ENCODE measurements around the gene BAIAP2. TPM values are rescaled to one million over a fixed set of nuclear protein-coding genes. Genes with fewer than 3 reads are reported as not detected.

Gene BAIAP2
- total and polyA plus RNA-seq, 2 donors (not counting 1 experiment from before 2014, with no cell fraction given) = 1.3 to 12.0 TPM

DNA sequence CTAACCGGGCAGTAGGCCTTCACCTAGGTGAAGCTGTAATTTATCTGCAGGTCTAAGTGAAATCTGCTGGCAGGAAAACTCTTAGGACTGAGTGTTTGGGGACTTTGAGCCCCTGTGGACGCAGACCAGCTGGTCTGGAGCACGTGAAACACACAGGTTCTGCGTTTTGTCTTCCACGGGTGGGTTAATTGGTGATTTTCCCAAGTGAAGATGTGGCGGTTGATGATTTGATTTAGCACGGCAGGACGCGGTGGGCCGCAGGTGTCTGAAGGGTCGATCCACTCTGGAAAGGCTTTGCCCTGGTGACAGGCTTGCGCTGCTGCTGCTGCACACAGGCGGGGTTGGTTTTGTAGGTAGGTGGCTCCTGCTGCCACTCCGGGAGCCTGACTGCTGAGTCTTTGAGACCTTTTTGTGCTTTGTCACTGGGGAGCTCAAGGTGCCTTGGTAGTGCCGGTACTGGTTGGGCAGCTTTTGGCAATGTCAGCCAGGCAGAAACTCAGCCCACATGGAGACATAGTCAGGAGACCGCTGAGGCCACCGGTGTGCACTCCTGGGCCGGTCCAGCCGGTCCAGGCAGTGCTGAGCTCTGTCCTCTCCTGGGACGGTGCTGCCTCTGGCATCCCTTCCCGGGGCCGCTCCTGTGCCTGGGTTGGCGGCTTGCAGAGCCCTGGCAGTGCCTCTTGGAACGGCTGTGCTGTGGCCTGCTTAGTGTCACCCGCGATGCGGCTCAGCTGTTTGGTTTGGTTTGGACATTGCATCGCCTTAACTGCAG is 2.3 kb downstream of the BAIAP2 start:
- Histone ChIP-seq H3K36me3 (replicated peaks in 1 of 2; ENCODE audit: control extremely low read depth in 1 of 2, control insufficient read depth in 1 of 2, extremely low read depth in 1 of 2, insufficient read depth in 2 of 2, low read length in 1 of 2) (no peaks in the 10 kb centered on the region), H3K9me3 (ENCODE audit: control extremely low read depth in 1 of 3, control insufficient read depth in 2 of 3, insufficient read depth in 1 of 3, low read length in 2 of 3) (peaks cover 0 to 9% (median 0%) of the 10 kb centered on the region in 3 donors), H3K27ac (ENCODE audit: low read length in 2 of 2) (no peak overlapping the region), H3K9ac (ENCODE audit: low read length) (no peak overlapping the region), H3K27me3 (replicated peaks in 1 of 4; ENCODE audit: control extremely low read depth in 1 of 4, control insufficient read depth in 3 of 4, insufficient read depth in 4 of 4, low read length in 3 of 4) (peaks cover 0 to 55% (median 14%) of the 10 kb centered on the region in 4 experiments), H2AFZ (ENCODE audit: insufficient read depth, low read depth, low read length, poor library complexity, severe bottlenecking) (no peak overlapping the region), H3K4me3 (ENCODE audit: control extremely low read depth in 1 of 5, extremely low read depth in 1 of 5, insufficient read depth in 1 of 5, low read depth in 2 of 5, low read length in 4 of 5) (no peak overlapping the region), H3K4me2 (replicated peaks; ENCODE audit: low read depth, low read length, poor library complexity, severe bottlenecking) (no peak overlapping the region), H3K79me2 (ENCODE audit: control insufficient read depth, insufficient read depth, low read length) (no peaks in the 10 kb centered on the region), H3K4me1 (ENCODE audit: control insufficient read depth in 2 of 2, insufficient read depth in 2 of 2, low read length in 2 of 2) (peaks cover 12 to 16% of the 10 kb centered on the region in 2 donors), H4K20me1 (ENCODE audit: control insufficient read depth, insufficient read depth, low read length, poor library complexity, severe bottlenecking) (no peaks in the 10 kb centered on the region)
- peaks cover 41% of the 10 kb centered on the region for H3K27me3 Mint-ChIP-seq
- ChIA-PET CTCF (interaction anchor here (1.3 to 1.5 kb wide), 2 partner anchors 14 to 49 kb away, joined by 3 to 4 read pairs; no protein-coding TSS in a partner anchor), POLR2A (no interaction called here)
- ATAC-seq (ENCODE audit: low read depth) (no peak), DNase-seq (no peak)
- no peak overlapping the region for H3K27ac Mint-ChIP-seq
- H3K4me1 Mint-ChIP-seq = peaks cover 13% of the 10 kb centered on the region
- intact Hi-C loops (cut with micrococcal nuclease) = no loop called here
- WGBS (ENCODE audit: insufficient coverage) = 93% methylated on average over 28 of the region's 28 CpGs
- H3K9me3 Mint-ChIP-seq (ENCODE audit: insufficient read depth) = no peaks in the 10 kb centered on the region
- H3K4me3 Mint-ChIP-seq = peak overlapping the region; percentile 86
- TF ChIP-seq EZH2 (IDR thresholded peaks at IDR 0.05; ENCODE audit: borderline replicate concordance, insufficient read depth, low read depth, low read length, poor library complexity, severe bottlenecking) = no peak
- TF ChIP-seq, protein P1, sequence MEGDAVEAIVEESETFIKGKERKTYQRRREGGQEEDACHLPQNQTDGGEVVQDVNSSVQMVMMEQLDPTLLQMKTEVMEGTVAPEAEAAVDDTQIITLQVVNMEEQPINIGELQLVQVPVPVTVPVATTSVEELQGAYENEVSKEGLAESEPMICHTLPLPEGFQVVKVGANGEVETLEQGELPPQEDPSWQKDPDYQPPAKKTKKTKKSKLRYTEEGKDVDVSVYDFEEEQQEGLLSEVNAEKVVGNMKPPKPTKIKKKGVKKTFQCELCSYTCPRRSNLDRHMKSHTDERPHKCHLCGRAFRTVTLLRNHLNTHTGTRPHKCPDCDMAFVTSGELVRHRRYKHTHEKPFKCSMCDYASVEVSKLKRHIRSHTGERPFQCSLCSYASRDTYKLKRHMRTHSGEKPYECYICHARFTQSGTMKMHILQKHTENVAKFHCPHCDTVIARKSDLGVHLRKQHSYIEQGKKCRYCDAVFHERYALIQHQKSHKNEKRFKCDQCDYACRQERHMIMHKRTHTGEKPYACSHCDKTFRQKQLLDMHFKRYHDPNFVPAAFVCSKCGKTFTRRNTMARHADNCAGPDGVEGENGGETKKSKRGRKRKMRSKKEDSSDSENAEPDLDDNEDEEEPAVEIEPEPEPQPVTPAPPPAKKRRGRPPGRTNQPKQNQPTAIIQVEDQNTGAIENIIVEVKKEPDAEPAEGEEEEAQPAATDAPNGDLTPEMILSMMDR (IDR thresholded peaks at IDR 0.05) = no peak
